T-helper 2 cell treated with Interferon-gamma antibody and Interleukin-4, amounts not matched to agents 100 ng/mL and 5 ng/mL, for 36 hours (primary cell): ENCODE data around the gene FBRS. TPM values are rescaled to one million over a fixed set of nuclear protein-coding genes. Genes with fewer than 3 reads are reported as not detected.

ENCODE experiments used
- intact Hi-C: fragments of 100-400 bp; cut with micrococcal nuclease; formaldehyde crosslinking; loops from one replicate; pipeline ENCODE4 v1.15.1; 2023
- total RNA-seq: library from RNA; stranded (reverse); gene quantifications from 2 replicates; pipeline ENCODE4 v1.2.3, GENCODE V29; 2022

Gene FBRS
- total RNA-seq, 1 donor from 2014 or later: 81.1 TPM

DNA sequence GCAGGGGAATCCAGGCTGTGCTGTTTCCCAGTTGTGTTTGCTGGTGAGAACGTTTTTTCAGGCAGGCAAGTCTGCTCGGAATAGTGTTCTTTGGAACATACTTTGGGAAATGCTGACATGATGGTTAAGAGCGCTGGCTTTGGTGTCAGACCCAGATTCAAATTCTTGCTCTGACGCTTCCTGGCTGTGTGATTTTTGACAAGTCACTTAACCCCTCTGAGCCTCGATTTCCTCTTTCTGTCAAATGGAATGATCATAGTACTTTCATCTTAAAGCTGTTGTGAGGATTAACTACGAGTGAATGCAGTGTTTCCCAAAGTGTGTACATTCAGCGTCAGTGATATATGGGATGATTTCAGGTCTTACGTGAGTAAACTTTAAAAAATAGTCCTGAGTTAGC, 4.8 kb downstream of the FBRS start:
- intact Hi-C loops: no loop called here

DNA sequence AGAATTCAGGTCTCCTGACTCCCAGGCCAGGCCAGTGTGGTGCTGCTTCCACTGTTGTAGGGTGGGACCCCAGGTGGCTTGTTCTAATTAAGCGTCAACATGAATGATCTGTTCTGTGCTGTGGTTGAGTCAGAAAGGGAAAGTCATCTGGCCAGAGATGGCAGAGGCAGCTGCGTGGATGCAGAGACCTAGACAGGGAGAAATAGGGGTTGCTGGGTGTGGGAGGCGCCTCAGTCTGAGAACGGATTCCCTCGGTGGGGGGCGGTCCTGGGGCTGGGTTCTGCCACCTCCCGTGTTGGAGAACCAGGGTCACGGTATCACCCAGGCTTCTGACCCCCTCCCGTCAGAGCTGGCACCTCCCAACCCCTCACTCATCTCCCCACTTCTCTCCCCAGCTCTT, 5.6 kb downstream of the FBRS start:
- intact Hi-C loops: no loop called here

DNA sequence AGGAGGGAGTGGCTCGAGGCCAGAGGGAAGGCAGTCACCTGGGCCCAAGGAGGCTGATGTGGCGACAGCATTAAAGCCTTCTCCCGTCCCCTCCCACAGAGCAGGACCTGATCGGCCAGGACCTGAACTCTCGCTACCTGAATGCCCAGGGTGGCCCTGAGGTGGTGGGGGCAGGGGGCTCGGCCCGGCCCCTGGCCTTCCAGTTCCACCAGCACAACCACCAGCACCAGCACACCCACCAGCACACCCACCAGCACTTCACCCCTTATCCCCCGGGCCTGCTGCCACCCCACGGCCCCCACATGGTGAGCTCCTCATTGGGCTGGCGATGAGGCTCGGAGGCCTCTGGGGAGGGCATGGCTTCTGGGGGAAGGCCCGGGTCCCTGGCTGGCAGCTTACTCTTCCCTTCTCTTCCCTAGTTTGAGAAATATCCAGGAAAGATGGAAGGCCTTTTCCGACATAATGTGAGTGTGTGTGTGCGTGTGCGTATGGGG, 6.4 kb downstream of the FBRS start:
- intact Hi-C loops: no loop called here

DNA sequence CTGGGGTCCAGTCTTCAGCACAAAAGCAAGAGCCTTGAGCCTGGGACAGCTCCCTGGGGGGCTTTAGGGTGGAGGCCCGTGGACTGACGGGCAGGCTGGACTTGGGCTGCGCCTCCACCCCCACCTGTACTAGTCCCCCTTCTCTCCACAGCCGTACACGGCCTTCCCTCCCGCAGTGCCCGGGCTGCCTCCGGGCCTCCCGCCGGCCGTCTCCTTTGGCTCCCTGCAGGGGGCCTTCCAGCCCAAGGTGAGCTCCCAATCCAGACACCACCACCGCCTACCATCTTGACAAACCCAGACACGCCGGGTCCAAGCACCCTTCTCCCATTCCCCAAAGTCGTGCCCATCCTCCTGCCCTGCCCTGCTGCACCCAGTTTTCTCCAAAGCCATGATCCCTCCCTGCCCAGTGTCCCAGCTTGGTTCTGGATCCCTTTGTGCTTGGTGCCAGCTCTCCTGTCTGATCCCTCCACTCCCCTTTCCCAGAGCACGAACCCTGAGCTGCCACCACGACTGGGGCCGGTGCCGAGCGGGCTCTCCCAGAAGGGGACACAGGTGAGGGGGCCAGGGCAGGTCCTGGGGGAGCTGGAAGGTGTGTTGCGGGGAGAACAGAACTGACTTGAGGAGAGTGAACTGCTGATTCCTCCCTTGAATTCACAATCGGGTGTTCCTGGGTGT, 7.1 kb downstream of the FBRS start:
- intact Hi-C loops: no loop called here

DNA sequence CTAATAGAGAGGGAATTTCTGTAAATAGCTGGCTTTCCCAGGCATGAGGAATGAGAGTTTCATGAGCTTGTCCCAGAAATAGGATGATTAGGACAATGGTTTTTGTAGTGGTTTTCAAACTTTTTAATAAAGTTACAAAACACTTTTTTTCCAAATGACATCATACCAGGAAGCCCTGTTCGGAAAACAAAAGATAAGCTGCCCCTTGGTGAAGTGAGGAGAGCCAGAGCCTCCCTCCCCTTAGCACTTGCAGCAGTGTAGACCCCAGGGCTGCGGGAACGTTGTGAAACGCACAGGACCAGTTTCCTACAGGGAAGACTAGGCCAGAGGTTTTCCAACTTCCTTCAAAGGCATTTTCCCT, 7.6 kb downstream of the FBRS start:
- intact Hi-C loops: no loop called here

DNA sequence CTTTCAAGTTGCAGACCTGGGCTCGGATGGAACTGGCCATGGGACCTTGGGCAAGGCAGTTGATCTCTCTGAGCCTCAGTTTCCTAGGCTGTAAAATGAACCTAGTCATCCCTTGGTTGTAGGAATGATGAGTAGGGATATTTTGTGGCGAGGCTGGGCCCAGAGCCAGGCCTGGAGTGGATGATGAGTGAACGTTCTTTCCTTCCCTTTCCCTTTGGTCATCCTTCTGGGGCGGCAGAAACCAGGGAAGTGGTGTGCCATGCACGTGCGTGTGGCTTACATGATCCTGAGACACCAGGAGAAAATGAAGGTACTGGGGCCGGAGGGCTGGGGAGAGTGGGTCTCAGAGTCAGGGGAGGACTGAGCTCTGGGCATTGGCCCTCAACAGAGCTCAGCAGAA, 8.4 kb downstream of the FBRS start:
- intact Hi-C loops: no loop called here

DNA sequence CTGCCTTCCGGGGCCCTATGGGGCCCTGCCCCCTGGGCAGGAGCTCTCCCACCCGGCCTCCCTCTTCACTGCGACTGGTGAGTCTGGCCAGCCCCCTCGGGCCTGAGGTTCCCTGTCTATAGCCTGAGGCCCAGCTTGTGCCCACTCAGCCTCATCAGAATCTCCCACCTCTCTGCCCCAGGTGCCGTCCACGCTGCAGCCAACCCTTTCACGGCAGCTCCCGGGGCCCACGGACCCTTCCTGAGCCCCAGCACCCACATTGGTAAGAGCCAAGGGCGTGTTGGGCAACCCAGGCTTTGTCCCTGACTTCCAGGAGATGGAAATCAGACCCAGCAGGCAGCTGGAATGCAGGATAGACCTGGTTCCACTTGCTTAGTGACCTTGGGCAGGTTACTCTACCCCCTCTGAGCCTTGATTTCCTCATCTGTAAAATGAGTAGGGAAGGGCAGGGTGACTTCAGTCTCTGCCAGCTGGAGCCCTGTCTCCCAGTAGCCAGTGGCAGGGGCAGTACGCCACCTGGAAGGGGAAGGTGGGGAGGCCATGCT, 9.2 kb downstream of the FBRS start:
- intact Hi-C loops: no loop called here

DNA sequence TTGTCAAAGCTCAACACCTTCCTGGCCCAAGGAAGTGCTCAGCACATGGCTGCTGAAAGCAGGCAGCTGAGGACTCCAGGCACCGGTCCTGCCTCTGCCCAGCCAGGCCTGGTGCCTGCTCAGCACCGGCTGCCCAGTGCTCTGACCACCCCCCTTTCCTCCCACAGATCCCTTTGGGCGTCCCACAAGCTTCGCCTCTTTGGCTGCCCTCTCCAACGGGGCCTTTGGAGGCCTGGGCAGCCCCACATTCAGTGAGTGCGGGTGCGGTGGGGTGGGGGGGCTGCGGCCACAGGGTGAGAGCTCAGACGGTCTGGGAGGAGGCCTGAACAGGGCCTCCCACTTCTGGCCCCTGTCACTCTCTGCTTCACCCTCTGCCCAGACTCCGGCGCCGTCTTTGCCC, 10.2 kb downstream of the FBRS start:
- intact Hi-C loops: no loop called here

DNA sequence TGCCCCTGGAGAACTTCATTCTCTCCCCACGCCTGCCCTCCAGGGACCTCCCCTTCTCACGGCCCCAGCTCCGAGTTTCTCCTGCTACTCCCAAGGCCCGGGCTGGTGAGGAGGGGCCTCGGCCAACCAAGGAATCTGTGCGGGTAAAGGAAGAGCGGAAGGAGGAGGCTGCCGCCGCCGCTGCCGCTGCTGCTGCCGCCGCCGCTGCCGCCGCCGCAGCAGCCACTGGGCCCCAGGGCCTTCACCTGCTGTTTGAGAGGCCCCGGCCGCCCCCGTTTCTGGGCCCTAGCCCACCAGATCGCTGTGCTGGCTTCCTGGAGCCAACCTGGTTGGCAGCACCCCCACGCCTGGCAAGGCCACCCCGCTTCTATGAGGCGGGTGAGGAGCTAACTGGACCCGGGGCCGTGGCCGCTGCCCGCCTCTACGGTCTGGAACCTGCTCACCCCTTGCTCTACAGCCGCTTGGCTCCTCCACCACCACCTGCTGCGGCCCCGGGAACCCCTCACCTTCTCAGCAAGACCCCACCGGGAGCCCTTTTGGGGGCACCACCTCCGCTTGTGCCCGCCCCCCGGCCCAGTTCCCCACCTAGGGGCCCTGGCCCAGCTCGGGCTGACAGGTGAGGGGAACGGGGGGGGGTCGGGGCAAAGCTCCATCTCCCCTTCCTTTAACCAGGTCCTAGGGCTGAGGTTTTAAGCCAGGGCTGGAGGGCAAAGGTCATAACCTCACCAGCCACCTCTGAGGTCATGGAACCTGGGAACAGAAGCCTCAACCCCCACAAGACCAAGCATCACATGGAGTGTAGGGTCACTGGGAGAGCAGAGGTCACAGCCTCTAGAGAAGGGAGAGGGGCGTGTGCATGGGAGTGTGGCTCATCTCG, 11.0 kb downstream of the FBRS start:
- intact Hi-C loops: no loop called here

DNA sequence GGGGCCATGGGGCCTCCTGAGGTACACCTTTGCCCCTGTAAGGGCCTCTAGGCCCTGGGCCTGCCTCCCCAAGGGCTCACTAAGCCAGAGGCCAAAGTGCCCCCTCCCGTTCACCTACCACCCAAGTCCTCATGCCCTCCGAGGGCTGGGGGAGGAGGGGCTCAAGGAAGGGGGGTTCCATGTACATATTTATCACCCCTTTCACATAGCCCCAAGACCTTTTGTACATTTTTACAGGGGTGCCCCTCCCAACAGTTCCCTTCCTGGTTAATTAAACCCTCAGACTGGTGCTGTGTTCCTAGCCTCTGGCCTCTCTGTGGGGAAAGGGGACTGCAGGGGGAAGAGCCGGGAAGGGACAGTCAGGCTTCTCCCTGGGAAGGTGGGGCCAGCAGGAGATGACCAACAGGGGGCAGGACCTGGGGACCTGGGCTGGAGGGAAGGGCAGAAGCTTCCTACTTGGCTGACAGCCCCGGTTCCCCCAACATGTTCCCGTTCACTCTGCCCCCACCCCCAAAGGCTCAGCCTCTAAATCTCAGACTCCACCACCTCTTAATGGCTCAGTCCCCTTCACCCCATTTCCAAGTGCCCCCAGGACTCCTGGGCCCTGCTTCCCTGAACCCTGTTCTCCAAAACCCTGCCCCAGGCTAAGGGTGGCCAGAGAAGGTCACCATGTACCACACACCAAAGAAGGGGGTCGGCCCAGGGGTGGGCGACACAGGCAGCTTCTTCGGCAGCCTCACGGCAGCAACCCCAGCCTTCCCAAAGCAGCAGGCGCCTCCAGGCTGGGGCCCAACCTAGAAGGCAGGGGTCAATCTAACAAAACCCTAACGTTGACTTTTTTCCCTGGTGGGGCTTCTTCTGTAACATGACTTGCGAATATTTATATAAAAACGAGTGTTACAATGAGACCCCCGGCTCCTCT, 11.9 kb downstream of the FBRS start:
- intact Hi-C loops: no loop called here

DNA sequence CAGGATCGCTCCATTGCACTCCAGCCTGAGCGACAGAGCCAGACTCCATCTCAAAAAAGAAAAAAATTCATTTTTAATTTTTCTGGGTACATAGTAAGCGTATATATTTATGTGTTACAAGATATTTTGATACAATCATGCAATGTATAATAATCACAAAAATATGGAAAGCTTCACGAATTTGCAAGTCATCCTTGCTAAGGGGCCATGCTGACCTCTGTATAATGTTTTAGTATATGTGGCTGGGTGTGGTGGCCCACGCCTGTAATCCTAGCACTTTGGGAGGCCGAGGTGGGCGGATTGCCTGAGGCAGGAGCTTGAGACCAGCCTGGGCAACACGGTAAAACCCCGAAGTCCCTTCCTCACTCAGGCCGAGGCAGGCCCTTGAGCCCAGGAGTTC, 16.9 kb downstream of the FBRS start:
- intact Hi-C loops: no loop called here

DNA sequence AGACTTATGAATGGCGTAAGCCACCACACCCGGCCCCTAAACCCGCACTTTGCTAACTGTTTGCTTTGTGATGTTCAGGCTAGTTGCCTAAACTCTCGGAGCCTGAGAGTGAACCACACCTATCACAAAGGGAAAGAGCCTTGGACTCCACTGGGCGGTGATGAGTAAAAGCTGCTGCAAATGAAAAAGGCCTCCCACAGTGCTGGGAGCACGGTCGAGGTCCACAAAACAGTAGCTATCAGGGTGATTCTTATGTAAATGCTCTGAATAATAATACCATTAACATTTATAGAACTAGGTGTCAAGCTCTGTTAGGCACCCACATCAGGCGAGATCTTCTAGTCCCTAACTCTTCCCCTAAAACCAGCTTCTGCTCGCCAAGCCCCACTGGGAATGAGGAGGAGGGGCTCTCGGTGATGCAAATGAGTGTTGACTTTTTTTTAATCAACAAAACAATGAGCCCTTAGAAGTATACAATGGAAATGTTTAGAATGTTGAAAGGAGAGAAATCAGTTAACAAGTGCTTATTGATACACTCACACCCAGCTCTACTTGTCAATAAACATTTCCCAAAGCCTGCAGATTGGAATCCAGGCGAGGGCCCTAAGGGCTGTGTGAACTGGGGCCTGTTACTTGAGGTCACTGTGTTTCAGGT, 19.8 kb downstream of the FBRS start:
- intact Hi-C loops: no loop called here

DNA sequence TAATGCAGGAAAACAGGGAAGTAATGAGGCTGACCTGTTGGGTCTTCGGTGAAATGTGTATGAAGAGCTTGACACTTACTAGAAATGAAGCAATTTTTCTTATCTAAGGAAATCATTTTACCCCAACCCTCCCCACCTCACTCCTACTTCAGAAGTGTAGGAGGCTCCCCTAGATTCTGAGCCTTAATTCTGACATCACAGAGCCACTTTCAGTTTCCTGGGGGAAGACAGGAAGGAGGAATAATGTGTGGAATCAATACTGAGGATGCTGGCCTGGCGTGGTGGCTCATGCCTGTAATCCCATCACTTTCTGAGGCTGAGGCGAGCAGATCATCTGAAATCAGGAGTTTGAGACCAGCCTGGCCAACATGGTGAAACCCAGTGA, 20.3 kb downstream of the FBRS start:
- intact Hi-C loops: no loop called here

DNA sequence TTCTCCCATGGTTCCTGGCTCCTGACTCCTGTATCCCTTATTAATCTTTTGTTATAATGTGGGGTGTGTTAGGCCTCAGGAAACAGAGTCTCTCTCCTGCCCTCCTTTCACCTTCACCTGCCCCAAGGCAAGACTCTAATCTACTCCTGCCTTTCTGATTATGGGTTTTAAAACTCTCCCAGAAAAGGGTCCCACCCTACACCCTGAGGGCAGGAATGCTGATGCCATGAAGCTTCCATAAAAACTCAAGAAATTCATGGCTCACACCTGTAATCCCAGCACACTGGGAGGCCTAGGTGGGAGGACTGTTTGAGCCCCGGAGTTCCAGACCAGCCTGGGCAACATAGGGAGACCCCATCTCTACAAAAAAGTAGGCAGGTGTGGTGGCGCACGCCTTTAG, 22.1 kb downstream of the FBRS start:
- intact Hi-C loops: no loop called here

DNA sequence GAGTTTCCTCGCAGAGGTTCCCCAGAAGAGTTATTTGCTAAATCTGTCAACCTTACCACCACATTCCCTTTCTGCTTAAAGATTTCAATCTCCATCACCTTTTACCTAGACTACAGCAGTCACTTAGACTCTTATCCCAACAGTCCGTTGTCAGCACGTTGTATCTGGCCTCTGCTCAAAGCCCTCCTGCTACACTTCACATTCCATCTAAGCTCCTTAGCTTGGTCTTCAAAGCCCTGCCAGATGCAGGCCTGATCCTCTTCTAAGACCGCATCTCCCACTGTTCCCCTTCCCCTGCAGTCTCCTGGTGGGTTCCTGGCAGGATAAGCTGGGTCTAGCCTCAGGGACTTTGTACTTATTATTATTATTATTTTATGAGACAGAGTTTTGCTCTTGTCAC, 30.5 kb downstream of the FBRS start:
- intact Hi-C loops: no loop called here

DNA sequence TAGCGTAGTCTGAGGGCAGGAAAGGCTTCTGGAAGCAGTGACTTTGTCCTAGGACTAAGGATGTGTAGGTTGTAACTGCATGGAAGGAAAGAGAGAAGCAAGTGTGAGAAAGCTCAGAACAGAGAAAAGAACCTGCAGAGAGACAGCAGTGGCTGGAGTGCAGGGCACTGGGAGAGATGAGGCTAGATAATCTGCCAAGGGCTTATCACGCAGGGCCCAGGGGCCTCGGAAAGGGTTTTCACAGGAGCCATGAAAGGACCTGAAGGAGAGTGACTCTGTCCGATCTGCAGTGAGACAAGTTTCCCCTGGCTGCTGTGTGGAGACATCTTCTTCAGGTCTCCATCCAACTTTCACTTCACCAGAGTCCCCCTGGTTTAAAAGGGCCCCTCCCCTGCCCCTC, 33.7 kb downstream of the FBRS start:
- intact Hi-C loops: loop anchor here (10.0 kb wide), 1 partner anchor 57 kb away; no protein-coding TSS in a partner anchor

DNA sequence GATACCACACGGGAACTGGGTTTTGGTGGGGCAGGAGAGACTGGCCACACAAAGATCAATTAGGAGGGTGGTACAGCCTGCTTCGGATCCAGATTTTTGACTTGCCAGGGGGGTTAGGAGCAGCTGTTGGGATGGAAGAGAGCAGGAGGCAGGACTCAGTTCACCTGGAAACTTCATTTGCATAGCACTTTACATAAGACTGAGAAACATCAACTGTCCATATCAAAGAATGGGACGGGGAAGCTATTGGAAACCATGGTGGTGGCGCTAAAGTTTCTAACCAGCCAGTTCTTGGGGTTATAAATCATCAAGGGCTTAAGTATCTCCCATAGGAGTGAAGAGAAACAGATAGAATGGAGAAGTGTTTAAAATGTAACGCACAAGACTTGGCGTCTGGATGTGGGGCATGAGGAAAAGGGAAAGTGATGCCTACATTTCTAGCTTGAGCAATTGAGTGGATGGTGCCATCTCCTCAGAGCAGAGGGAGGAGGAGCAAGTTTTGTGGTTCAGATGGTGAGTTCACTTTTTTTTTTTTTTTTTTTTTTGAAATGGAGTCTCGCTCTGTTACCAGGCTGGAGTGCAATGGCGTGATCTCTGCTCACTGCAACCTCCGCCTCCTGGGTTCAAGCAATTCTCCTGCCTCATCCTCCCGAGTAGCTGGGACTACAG, 34.3 kb downstream of the FBRS start:
- intact Hi-C loops: loop anchor here (10.0 kb wide), 1 partner anchor 58 kb away; no protein-coding TSS in a partner anchor

DNA sequence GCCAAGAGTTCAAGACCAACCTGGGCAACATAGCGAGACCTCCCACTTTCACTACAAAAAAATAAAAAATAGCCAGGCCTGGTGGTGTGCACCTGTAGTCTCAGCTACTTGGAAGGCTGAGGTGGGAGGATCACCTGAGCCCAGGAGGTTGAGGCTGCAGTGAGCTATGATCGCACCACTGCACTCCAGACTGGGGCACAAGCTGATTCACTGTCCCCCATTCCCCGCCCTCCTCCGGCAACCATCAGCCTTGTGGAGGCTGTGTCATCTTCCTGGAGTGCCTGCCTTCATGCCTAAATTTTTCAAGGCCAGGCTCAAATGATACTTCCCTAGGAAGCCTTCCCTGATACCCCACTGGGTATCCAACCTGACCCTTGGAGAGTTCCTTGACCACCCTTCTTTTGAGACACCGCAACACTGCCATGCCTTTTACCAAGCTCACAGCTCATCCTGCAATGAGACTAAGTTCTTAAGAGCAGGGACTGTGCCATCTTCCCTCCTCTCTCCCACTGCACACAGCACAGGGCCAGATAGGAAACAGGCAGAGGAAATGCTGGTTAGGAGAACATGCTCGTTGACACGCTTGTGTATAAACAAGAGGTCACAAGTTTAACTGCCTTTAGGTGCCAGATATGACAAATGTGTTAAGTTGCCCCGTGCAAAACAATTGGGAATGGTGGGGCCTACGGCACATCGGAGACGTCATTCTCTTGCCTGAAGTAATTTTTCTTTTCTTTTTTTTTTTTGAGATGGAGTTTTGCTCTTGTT, 36.9 kb downstream of the FBRS start:
- intact Hi-C loops: loop anchor here (1.0 to 10.0 kb wide), 5 partner anchors 35 to 888 kb away; partner anchors contain the start of genes MAZ, STX4 and ZNF764

DNA sequence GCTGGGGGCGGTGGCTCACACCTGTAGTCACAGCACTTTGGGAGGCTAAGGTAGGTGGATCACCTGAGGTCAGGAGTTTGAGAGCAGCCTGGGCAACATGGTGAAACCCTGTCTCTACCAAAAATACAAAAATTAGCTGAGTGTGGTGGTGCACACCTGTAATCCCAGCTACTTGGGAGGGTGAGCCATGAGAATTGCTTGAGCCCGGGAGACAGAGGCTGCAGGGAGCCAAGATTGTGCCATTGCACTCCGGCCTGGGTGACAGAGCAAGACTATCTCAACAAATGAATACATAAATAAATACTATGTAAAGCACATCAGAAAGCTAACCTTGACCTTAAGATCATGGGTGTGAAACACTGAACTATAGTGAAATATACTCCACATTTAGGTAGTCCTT, 38.4 kb downstream of the FBRS start:
- intact Hi-C loops: loop anchor here (5.0 to 10.0 kb wide), 3 partner anchors 62 to 889 kb away; partner anchors contain the start of genes MAZ and STX4
